GM21526 (cell line): ENCODE measurements around the gene LKAAEAR1.

Experiments
- ATAC-seq: cut with Tn5 transposase; IDR thresholded peaks from one replicate; pipeline ENCODE4 v1.9.1; 2021; ENCODE audit warnings: moderate library complexity; ENCODE audit not compliant: unreplicated experiment, low FRiP score

LKAAEAR1 gene

DNA sequence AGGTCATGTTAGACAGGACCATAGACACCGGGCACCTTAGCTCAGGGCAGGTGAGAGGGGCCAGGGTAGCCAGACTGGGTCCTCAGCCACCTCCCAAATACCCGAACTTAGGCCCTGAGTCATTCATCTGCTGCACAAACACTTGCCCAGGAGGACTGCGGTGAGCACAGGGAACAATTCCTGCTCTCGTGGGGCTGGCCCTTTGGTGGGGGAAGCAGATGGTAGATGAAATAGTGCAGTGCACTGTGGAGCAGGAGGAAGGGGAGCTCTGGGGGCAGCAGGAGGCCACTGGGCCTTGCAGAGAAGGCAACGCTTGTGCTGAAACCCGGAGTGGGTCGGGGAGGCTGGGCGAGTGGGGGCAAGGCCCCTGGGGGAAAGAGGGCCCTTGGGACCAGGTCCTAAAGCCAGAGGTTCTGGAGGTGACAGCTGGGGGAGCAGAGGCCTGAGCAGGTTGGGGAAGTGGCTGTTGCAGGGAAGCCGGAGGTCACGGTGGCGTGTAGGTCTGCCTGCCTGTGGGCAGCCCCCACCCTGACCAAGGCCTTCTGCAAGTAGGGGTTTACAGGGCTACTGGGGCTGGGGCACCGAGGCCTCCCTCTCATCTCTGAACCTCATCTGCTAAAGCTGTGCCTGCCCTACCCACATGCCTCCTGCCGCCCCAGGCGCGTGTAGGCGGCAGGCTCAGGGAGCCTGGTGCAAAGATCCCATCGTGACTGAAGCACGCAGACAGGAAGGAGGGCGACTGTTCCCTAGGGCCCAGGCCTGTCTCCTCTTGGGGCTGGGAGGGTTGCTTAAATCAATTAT, 27.8 kb upstream of the LKAAEAR1 start:
- no peak for ATAC-seq

- ATAC-seq: no peak
These were observed 26.3 kb upstream of the LKAAEAR1 start for GRCh38 chr20:64110411-64111068.

- no peak for ATAC-seq
These were observed 25.7 kb upstream of the LKAAEAR1 start for GRCh38 chr20:64109831-64110391.

GRCh38 chr20:64108731-64109681, 24.8 kb upstream of the LKAAEAR1 start:
- no peak for ATAC-seq

DNA sequence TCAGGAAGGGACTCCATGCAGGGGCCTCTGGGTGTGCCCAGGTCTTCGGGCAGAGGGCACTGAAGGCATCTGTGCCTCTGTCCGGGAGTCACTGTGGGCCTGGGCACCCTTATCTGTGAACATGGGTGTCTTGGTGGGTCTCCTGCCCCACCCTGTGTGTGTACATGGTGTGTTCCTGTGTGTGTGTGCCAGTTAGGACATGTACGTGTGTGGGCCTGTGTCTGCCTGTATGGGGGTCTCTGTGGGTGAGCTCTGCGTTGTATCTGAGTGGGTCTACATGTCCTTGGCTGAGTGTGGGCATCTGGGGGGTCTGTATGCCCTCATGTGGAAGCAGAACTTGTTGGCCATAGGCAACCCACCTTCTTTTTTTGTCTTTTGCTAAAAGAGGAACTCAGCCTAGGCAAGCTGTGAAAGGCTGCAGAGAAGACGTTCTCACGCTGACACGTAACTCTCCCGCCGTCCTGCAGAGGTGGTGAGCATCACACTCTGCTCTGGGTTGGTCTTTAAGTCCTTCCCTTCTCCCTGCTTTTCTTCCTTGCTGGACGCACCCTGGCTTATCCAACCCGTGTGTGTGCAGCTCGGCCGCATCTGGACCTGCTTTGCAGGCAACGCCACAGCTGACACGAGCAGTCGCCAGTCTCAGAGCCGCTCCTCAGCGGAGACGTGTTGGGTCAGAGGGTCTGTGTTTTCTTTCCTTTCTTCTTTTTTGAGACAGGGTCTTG, 23.7 kb upstream of the LKAAEAR1 start:
- no peak for ATAC-seq

DNA sequence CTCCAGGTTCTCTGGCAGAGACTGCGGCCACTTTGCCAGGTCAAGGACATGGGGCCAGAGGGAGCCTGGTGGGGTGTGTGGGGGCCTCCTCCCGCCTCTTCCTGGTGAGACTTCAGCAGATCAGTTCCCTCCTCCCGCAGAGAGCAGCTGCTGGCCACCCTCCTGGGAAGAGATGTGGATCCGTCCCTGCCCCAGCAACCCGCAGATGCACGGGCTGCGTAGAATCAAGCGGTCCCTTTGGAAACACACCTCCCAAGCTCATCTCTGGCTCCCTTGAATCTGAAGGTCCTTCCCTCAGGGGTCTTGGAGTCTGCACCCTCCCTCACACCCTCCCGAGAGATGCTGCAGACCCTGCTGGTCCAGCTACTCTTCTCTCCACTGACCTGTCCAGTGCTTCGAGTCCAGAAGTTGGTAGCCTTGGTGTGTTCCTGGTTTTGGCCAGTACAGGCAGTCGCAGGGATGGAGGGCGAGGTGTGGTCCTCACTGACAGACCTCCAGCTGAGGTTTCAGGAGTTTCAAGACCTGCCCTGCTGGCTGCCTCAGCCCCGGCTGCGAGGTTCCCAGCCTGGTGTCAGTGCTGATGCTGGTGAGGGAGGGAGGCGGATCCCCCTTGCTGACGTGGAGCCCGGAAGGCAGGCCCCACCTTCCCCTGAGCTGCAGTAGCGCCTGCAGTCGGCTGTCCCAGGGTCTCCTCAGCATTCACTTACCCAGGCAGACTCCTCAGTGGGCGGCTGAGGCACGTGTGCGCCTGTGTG, 23.0 kb upstream of the LKAAEAR1 start, which contains the start of gene NPBWR2:
NPBWR2 (minus strand) TSS at position 585 of the 755 bp plus-strand sequence. CDS start 734 bp downstream, outside the sequence.
- no peak for ATAC-seq

DNA sequence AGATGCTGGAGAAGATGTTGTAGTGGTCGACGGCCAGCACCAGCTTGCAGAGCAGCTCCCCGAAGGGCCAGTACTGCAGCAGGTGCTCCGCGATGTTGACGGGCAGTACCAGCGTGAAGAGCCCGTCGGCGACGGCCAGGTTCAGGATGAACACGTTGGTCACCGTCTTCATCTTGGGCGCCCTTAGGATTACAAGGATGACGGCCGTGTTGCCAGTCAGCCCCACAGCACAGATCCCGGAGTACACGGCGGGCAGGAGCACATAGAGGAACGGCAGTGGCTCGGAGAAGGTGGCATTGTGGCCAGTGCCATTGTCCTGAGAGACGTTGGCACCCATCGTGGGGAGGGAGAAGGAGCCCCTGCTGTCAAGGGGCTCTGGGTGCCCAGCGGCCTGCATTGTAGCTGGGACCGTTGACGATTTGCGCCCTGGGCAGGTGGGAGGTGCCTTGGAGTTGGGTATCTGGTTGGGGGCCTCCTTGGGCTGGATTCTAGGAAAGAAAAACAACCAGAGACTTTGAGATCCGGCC, 22.3 kb upstream of the LKAAEAR1 start:
- no peak for ATAC-seq

- no peak for ATAC-seq
These were observed 21.7 kb upstream of the LKAAEAR1 start for GRCh38 chr20:64105846-64106434.

DNA sequence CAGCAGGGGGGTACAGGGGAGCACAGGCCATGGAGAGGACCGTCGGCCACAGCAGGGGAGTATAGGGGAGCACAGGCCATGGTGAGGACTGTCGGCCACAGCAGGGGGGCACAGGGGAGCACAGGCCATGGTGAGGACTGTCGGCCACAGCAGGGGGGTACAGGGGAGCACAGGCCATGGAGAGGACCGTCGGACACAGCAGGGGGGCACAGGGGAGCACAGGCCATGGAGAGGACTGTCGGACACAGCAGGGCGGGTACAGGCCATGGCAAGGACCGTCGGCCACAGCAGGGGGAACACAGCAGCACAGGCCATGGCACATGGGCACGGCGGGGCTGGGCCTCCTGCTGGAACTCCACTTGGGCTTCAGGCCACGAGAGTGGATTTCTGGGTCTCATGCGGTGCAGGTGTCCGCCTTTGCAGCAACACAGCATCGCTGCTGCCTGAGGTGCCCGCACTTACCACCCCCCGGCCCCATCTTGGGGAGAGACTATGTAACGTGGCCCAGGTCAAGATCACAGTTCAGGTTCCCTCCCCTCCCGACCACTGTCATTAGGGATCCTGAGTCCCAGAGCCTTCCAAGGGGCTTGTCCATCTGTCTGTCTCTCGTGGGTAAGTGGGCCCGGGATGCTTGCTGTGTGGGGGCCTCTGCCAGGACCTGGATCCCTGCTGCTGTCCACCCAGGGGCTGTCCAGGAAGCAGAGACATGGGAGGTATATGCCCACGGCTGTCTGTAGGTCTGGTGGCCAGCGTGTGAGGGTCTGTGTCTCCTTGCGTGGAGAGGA, 20.7 kb upstream of the LKAAEAR1 start:
- ATAC-seq: no peak

GRCh38 chr20:64103871-64104666, 19.9 kb upstream of the LKAAEAR1 start:
- no peak for ATAC-seq

DNA sequence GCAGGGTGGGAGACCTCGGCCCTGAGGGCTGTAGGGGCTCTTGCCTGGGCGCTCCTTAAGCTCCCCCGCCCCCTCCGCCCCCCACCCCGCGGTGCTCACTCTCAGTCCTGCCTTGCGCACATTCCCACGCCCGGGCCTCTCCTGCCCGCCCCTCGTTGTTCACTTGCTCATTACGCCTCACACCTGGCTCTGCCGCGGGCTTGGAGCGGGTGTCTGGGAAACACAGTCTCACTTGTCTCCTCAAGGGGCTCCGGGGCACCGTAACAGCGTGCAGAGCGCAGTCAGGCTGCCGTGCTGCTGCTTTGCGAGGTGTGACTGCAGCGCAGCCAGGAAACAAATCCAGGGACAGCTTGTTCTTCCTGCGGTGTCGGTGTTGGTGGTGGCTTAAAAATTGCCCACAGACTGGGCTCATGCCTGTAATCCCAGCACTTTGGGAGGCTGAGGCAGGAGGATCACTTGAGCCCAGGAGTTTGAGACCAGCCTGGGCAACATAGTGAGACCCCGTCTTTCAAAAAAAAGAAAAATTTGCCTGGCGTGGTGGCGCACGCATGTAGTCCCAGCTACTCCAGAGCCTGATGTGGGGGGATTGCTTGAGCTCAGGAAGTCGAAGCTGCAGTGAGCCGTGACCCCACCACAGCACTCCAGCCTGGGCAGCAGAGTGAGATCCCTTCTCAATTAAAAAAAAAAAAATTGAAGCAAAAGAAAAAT, 18.6 kb upstream of the LKAAEAR1 start:
- no peak for ATAC-seq

DNA sequence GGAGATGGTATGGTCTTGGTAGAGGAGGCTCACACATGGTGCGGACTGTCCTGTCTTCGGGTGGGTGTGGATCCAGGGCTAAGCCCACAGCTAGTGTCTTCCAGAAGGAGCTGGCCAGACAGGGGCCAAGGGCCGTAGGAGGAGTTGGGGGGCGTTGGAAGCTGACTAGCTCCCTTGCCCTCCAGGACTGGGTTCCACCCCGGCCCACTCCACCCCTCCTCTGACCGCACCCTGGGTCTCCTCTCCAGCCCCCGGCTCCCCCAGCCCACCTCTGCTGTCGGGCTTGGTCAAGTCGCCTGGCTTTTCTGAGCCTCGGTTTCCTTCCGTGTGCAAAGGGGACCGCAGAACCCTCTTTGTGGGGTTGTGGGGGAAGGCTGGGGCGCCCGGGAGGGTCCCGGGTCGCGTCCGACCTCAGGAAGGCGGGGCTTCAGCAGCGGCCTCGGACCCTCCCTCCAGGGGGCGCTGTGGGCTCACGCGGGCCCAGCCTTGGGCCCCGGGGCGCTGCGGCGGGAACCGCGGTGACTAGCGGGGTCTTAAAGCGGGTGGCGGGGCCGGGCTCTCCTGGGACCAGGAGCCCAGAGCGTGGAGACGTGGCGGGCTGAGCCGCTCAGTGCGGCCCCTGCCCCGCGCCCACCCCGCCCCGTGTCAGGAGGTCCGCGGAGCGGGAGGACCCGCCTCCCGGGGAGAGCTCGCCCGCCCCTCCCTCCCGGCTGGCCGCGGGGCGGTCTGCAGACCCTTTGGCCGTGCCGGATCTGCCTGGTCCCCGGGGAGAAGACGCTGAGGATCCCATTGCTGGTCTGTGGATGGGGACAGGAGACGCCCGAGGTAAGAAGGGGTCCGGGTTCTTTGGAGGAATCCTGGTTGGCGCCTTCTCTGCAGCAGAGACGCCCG, 17.8 kb upstream of the LKAAEAR1 start:
- ATAC-seq: no peak

GRCh38 chr20:64100946-64101688, 16.9 kb upstream of the LKAAEAR1 start:
- no peak for ATAC-seq

DNA sequence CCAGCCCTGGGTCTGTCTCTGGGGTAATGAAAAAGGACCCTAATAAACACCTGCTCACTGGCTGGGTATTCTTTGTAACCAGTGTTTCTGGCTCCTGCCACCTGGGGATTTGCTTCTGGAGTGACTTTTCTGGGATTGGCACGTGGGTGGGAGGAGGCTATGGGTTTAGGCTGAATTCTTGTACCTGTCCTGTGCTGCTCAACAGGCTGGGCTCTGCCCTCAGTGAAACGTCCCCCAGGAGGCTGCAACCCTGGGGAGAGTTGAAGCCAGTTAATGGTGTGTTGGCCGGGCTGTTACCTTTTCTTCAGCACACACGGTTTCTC, 16.3 kb upstream of the LKAAEAR1 start:
- ATAC-seq: no peak
